ENCODE measurements around the gene PRR5L. TPM values are rescaled to one million over a fixed set of nuclear protein-coding genes. Genes with fewer than 3 reads are reported as not detected.

Gene PRR5L
- total and polyA plus RNA-seq, 9 of the 15 experiments (the other 6 are each of a cell fraction or from before 2014, with no cell fraction given), result 0.11 to 0.60 (median 0.36) TPM; not detected in 2

GRCh38 chr11:36357831-36358230 is 61.7 kb downstream of the PRR5L start:
- H3K4me1 ChIP-seq (replicated peaks in 1 of 2; ENCODE audit: control insufficient read depth in 2 of 2, insufficient read depth in 2 of 2, low read length in 2 of 2), result no peaks in the 10 kb centered on the region
- H3K9ac ChIP-seq (ENCODE audit: insufficient read depth in 1 of 2, low read depth in 2 of 2, low read length in 2 of 2), result no peak overlapping the region
- H3K9me3 ChIP-seq (replicated peaks; ENCODE audit: control insufficient read depth, insufficient read depth, low read depth, low read length), result no peaks in the 10 kb centered on the region
- no peaks in the 10 kb centered on the region for H3K79me2 ChIP-seq (ENCODE audit: control insufficient read depth, insufficient read depth, low read length)
- no peaks in the 10 kb centered on the region for H3K9me1 ChIP-seq (ENCODE audit: control insufficient read depth, insufficient read depth, low read length)
- BruUV-seq (replicated peaks), result no TSS peak
- ChIA-PET POLR2A (interaction anchor here (1.1 kb wide), 1 partner anchor 11 kb away, joined by 3 read pairs; no protein-coding TSS in a partner anchor), CTCF (ENCODE audit: low intra/inter-chr PET ratio) (no interaction called here)
- in situ Hi-C loops (cut with MboI), result no loop called here
- intact Hi-C loops (cut with micrococcal nuclease), result no loop called here
- TF ChIP-seq CHD1 (IDR thresholded peaks at IDR 0.05; ENCODE audit: low read length) (no peak), ATF7 (IDR thresholded peaks at IDR 0.05) (no peak), CBFB (CRISPR knock-in tag; IDR thresholded peaks at IDR 0.05) (no peak)
- no peak overlapping the region for H3K4me3 ChIP-seq
- FAIRE-seq (no peak), ATAC-seq (no peak), DNase-seq (ENCODE audit: extremely low read depth in 1 of 4, low spot score in 3 of 4) (no peak)
- peaks cover 3 to 18% of the 10 kb centered on the region in 2 experiments; a peak in 3 of 5 replicates for H3K27me3 ChIP-seq (ENCODE audit: control insufficient read depth in 2 of 2, insufficient read depth in 2 of 2, low read length in 2 of 2)
- 0% methylated on average over 2 of the region's 2 CpGs for WGBS (ENCODE audit: insufficient coverage, low coverage, missing lambda C conversion rate)
- no peak overlapping the region for H3K27ac ChIP-seq (ENCODE audit: extremely low read depth, low read depth, low read length)
- H3K36me3 ChIP-seq (ENCODE audit: control insufficient read depth, insufficient read depth, low read length), result no peaks in the 10 kb centered on the region
- no peak overlapping the region for H3K4me2 ChIP-seq (ENCODE audit: insufficient read depth, low read length)
- H2AFZ ChIP-seq (ENCODE audit: low read depth, low read length), result no peak overlapping the region
- no peaks in the 10 kb centered on the region for H4K20me1 ChIP-seq (replicated peaks; ENCODE audit: control insufficient read depth, insufficient read depth, low read length)

- FAIRE-seq (no peak), ATAC-seq (no peak), DNase-seq (ENCODE audit: extremely low read depth in 1 of 4, low spot score in 3 of 4) (no peak)
- POLR2A ChIA-PET, result no interaction called here
- H3K27me3 ChIP-seq (ENCODE audit: control insufficient read depth in 2 of 2, insufficient read depth in 2 of 2, low read length in 2 of 2), result peaks cover 3 to 20% of the 10 kb centered on the region in 2 experiments; a peak in 4 of 5 replicates
- no peaks in the 10 kb centered on the region for H3K4me1 ChIP-seq (replicated peaks in 1 of 2; ENCODE audit: control insufficient read depth in 2 of 2, insufficient read depth in 2 of 2, low read length in 2 of 2)
- no peak overlapping the region for H3K4me2 ChIP-seq (ENCODE audit: insufficient read depth, low read length)
- no peak overlapping the region for H2AFZ ChIP-seq (ENCODE audit: low read depth, low read length)
- CTCF ChIA-PET (ENCODE audit: low intra/inter-chr PET ratio), result no interaction called here
- no peak overlapping the region for H3K4me3 ChIP-seq
- WGBS (ENCODE audit: insufficient coverage, low coverage, missing lambda C conversion rate), result 0% methylated on average over 3 of the region's 3 CpGs
- intact Hi-C loops (cut with micrococcal nuclease), result no loop called here
- no peaks in the 10 kb centered on the region for H3K9me3 ChIP-seq (replicated peaks; ENCODE audit: control insufficient read depth, insufficient read depth, low read depth, low read length)
- no peak for TF ChIP-seq U2AF1 (optimal IDR thresholded peaks at IDR 0.05; ENCODE audit: low read depth, low read length)
- TF ChIP-seq ZNF766 (CRISPR knock-in tag; conservative IDR thresholded peaks at IDR 0.05), result no peak
- TF ChIP-seq SNIP1 (IDR thresholded peaks at IDR 0.05; ENCODE audit: low read depth), result no peak
- no peak for TF ChIP-seq EP300 (IDR thresholded peaks at IDR 0.05; ENCODE audit: low read length)
- TF ChIP-seq CREB3 (tag; conservative IDR thresholded peaks at IDR 0.05; ENCODE audit: low read depth), result no peak
- no peak for TF ChIP-seq NFE2 (IDR thresholded peaks at IDR 0.05; ENCODE audit: low read depth)
- TF ChIP-seq BACH1 (tag; IDR thresholded peaks at IDR 0.05), result no peak
- TF ChIP-seq VEZF1 (CRISPR knock-in tag; IDR thresholded peaks at IDR 0.05), result no peak
- H3K36me3 ChIP-seq (ENCODE audit: control insufficient read depth, insufficient read depth, low read length), result no peaks in the 10 kb centered on the region
- H4K20me1 ChIP-seq (replicated peaks; ENCODE audit: control insufficient read depth, insufficient read depth, low read length), result no peaks in the 10 kb centered on the region
- no peaks in the 10 kb centered on the region for H3K9me1 ChIP-seq (ENCODE audit: control insufficient read depth, insufficient read depth, low read length)
- no TSS peak for BruUV-seq (replicated peaks)
- H3K79me2 ChIP-seq (ENCODE audit: control insufficient read depth, insufficient read depth, low read length), result no peaks in the 10 kb centered on the region
- in situ Hi-C loops (cut with MboI), result no loop called here
- H3K27ac ChIP-seq (ENCODE audit: extremely low read depth, low read depth, low read length), result no peak overlapping the region
- no peak overlapping the region for H3K9ac ChIP-seq (ENCODE audit: insufficient read depth in 1 of 2, low read depth in 2 of 2, low read length in 2 of 2)
Measured at GRCh38 chr11:36358436-36358835, 62.3 kb downstream of the PRR5L start.

All from K562 (cell line).